GM03348 (cell line): Measurements from ENCODE around the gene IMP4.

Source experiments
- DNase-seq: peaks from one replicate; pipeline ENCODE4 v3.0.0; 2012; ENCODE audit warnings: low spot score

IMP4 gene

GRCh38 chr2:130336877-130337734, 5.6 kb upstream of the IMP4 start:
- DNase-seq = peak; percentile 81

GRCh38 chr2:130337735-130338325, 4.9 kb upstream of the IMP4 start:
- DNase-seq = no peak

GRCh38 chr2:130338793-130339345, 3.8 kb upstream of the IMP4 start:
- DNase-seq = no peak

- no peak for DNase-seq
Measured at GRCh38 chr2:130339885-130340745, 2.6 kb upstream of the IMP4 start.

- DNase-seq = peak; percentile 22
Measured at GRCh38 chr2:130341562-130342019, 1.1 kb upstream of the IMP4 start.

- peak; percentile 96 for DNase-seq
Measured at GRCh38 chr2:130342020-130342532, 621 bp upstream of the IMP4 start.

- no peak for DNase-seq
Measured at GRCh38 chr2:130344578-130344977, 1.9 kb downstream of the IMP4 start.

GRCh38 chr2:130345091-130345490, 2.4 kb downstream of the IMP4 start:
- DNase-seq = no peak

- no peak for DNase-seq
Measured at GRCh38 chr2:130345611-130346010, 2.9 kb downstream of the IMP4 start.

GRCh38 chr2:130346041-130346740, 3.5 kb downstream of the IMP4 start:
- no peak for DNase-seq

- DNase-seq = no peak
Measured at GRCh38 chr2:130346741-130347066, 4.0 kb downstream of the IMP4 start.

GRCh38 chr2:130347220-130347925, 4.7 kb downstream of the IMP4 start:
- no peak for DNase-seq

- DNase-seq = no peak
Measured at GRCh38 chr2:130349174-130349573, 6.5 kb downstream of the IMP4 start.

- DNase-seq = no peak
Measured at GRCh38 chr2:130351711-130352110, 9.0 kb downstream of the IMP4 start.

- DNase-seq = no peak
Measured at GRCh38 chr2:130352237-130352636, 9.5 kb downstream of the IMP4 start.

- no peak for DNase-seq
Measured at GRCh38 chr2:130353291-130354138, 10.8 kb downstream of the IMP4 start.

- DNase-seq = no peak
Measured at GRCh38 chr2:130354139-130354428, 11.4 kb downstream of the IMP4 start.

- no peak for DNase-seq
Measured at GRCh38 chr2:130355172-130355577, 12.5 kb downstream of the IMP4 start.

- peak; percentile 98 for DNase-seq
Measured at GRCh38 chr2:130355578-130356431, 13.1 kb downstream of the IMP4 start, which contains the start of gene PTPN18. Gene PTPN18, plus strand, starts transcription at chr2:130356056. Its CDS starts 52 bp downstream, at chr2:130356108.
